ENCODE data around the gene CCPG1.
A peak's percentile ranks its signal among the peaks of the same experiment; 100 is the strongest.
"Not testable (repeated sequence)": the region's sequence is repeated elsewhere in the genome, so short reads cannot be mapped to it uniquely, and the experiment has no call there.

CCPG1 gene

GRCh38 chr15:55408012-55408928 lies at the start of gene CCPG1, which contains the start of gene PIERCE2:
Gene CCPG1, minus strand, starts transcription at chr15:55408359. Its CDS starts 18,935 bp downstream, at chr15:55389424.
Gene PIERCE2, plus strand, starts transcription at chr15:55408495. Its CDS starts 274 bp downstream, at chr15:55408769.
- DNase-seq (ENCODE audit: low read depth): peak; percentile 64

- no peak for DNase-seq (ENCODE audit: low read depth)
Observed at GRCh38 chr15:55457401-55458022, 49.4 kb upstream of the CCPG1 start.

- not testable (repeated sequence) for DNase-seq (ENCODE audit: low read depth)
Observed at GRCh38 chr15:55447030-55447394, 38.9 kb upstream of the CCPG1 start.

- DNase-seq (ENCODE audit: low read depth): not testable (repeated sequence)
Observed at GRCh38 chr15:55446379-55447029, 38.3 kb upstream of the CCPG1 start.

GRCh38 chr15:55445936-55446335 lies 37.8 kb upstream of the CCPG1 start:
- not testable (repeated sequence) for DNase-seq (ENCODE audit: low read depth)

GRCh38 chr15:55443141-55443540 lies 35.0 kb upstream of the CCPG1 start:
- not testable (repeated sequence) for DNase-seq (ENCODE audit: low read depth)

GRCh38 chr15:55434989-55435825 lies 27.0 kb upstream of the CCPG1 start:
- no peak for DNase-seq (ENCODE audit: low read depth)

GRCh38 chr15:55422089-55422488 lies 13.9 kb upstream of the CCPG1 start:
- DNase-seq (ENCODE audit: low read depth): no peak

- no peak for DNase-seq (ENCODE audit: low read depth)
Observed at GRCh38 chr15:55420171-55420866, 12.2 kb upstream of the CCPG1 start.

- DNase-seq (ENCODE audit: low read depth): not testable (repeated sequence)
Observed at GRCh38 chr15:55417678-55418077, 9.5 kb upstream of the CCPG1 start.

GRCh38 chr15:55408976-55409375 lies 817 bp upstream of the CCPG1 start:
- not testable (repeated sequence) for DNase-seq (ENCODE audit: low read depth)

- no peak for DNase-seq (ENCODE audit: low read depth)
Observed at GRCh38 chr15:55407498-55408011, 604 bp downstream of the CCPG1 start.

- DNase-seq (ENCODE audit: low read depth): no peak
Observed at GRCh38 chr15:55403531-55403930, 4.6 kb downstream of the CCPG1 start.

- DNase-seq (ENCODE audit: low read depth): no peak
Observed at GRCh38 chr15:55402707-55403106, 5.5 kb downstream of the CCPG1 start.

- no peak for DNase-seq (ENCODE audit: low read depth)
Observed at GRCh38 chr15:55401786-55402246, 6.3 kb downstream of the CCPG1 start.

- DNase-seq (ENCODE audit: low read depth): not testable (repeated sequence)
Observed at GRCh38 chr15:55400050-55400449, 8.1 kb downstream of the CCPG1 start.

GRCh38 chr15:55398243-55398642 lies 9.9 kb downstream of the CCPG1 start:
- no peak for DNase-seq (ENCODE audit: low read depth)

GRCh38 chr15:55394694-55395093 lies 13.5 kb downstream of the CCPG1 start:
- no peak for DNase-seq (ENCODE audit: low read depth)

- DNase-seq (ENCODE audit: low read depth): no peak
Observed at GRCh38 chr15:55389264-55389607, 18.9 kb downstream of the CCPG1 start.

- DNase-seq (ENCODE audit: low read depth): no peak
Observed at GRCh38 chr15:55387027-55387426, 21.1 kb downstream of the CCPG1 start.

- no peak for DNase-seq (ENCODE audit: low read depth)
Observed at GRCh38 chr15:55383687-55384086, 24.5 kb downstream of the CCPG1 start.

All from stimulated activated CD8-positive, alpha-beta memory T cell treated with anti-CD3 and anti-CD28 coated beads, Interleukin-15, amount 100 ng/mL, for 24 hours (primary cell).